Esophagus squamous epithelium (tissue), 5 donors: Measurements from ENCODE around the gene ZNF385D. TPM values are rescaled to one million over a fixed set of nuclear protein-coding genes. Genes with fewer than 3 reads are reported as not detected.

Experiments
- DNase-seq: peaks from one replicate; lab custom pipeline; 2025; lab: John Stamatoyannopoulos, UW
- H3K27ac ChIP-seq, 4 donors: fragments of 200-600 bp; sonication (generic); one replicate each; pipeline ENCODE4 v1.5.1; 2016 to 2019; ENCODE audit warnings: mild to moderate bottlenecking in 1 of 4
- H3K27me3 ChIP-seq, 4 donors: fragments of 200-600 bp; sonication (generic); 1 replicate in 3 of 4; 2 replicates in 1 of 4; pipeline versions ENCODE4 v1.5.1 to v1.6.0; 2017 to 2021; ENCODE audit warnings: antibody characterized with exemption in 1 of 4
- H3K36me3 ChIP-seq, 3 donors: fragments of 200-600 bp; sonication (generic); one replicate each; pipeline ENCODE4 v1.5.1; 2016 to 2019
- H3K4me1 ChIP-seq, 3 donors: fragments of 200-600 bp; sonication (generic); one replicate each; pipeline ENCODE4 v1.5.1; 2017 to 2019
- H3K4me3 ChIP-seq, 4 donors: fragments of 200-600 bp; sonication (generic); 1 replicate in 3 of 4; 2 replicates in 1 of 4; pipeline ENCODE4 v1.5.1; 2016 to 2019; ENCODE audit warnings: mild to moderate bottlenecking in 2 of 4, moderate library complexity in 1 of 4
- H3K9me3 ChIP-seq, 3 donors: fragments of 200-600 bp; sonication (generic); one replicate each; pipeline ENCODE4 v1.5.1; 2016 to 2019
- CTCF ChIP-seq, 6 experiments: fragments of 450-650 bp in 4 of 6; fragments of 200-600 bp in 2 of 6; sonication (generic) in 2 of 6; IDR thresholded peaks; one replicate each; pipeline ENCODE4 v1.5.1; 2016 to 2019; ENCODE audit warnings: antibody characterized with exemption in 6 of 6, mild to moderate bottlenecking in 4 of 6, moderate library complexity in 4 of 6
- POLR2A ChIP-seq, 4 donors: fragments of 450-650 bp; IDR thresholded peaks; one replicate each; pipeline ENCODE4 v1.6.1; 2017; ENCODE audit warnings: antibody characterized with exemption in 4 of 4, mild to moderate bottlenecking in 4 of 4, moderate library complexity in 3 of 4
- WGBS, 2 donors: methylation state at CpG; one replicate each; pipeline ENCODE4 v1.1.5; 2018; 5-methylcytosine and 5-hydroxymethylcytosine counted together
- intact Hi-C: fragments of 100-400 bp; cut with DNase I; formaldehyde crosslinking; loops from one replicate; pipeline ENCODE4 v1.15.0; 2022
- total RNA-seq, 4 donors: library from RNA; depleted of rRNA; stranded (reverse); fragments of >200 nt; gene quantifications; one replicate each; pipeline ENCODE4 v1.1.0, GENCODE V29; 2016
- donor health status: DM: yes; HTN: yes; CAD: no.

Gene ZNF385D
- total RNA-seq, 4 donors from 2014 or later, result 0.04 to 3.4 (median 0.50) TPM

- Histone ChIP-seq H3K4me1 (no peaks in the 10 kb centered on the region), H3K27ac (no peak overlapping the region), H3K27me3 (no peaks in the 10 kb centered on the region), H3K4me3 (no peak overlapping the region), H3K9me3 (no peaks in the 10 kb centered on the region), H3K36me3 (no peaks in the 10 kb centered on the region)
- no peak for DNase-seq
- intact Hi-C loops, result no loop called here
- TF ChIP-seq POLR2A (IDR thresholded peaks at IDR 0.05) (no peak), CTCF (IDR thresholded peaks at IDR 0.05) (no peak)
Observed at GRCh38 chr3:21377071-21377769, 373.8 kb downstream of the ZNF385D start.

GRCh38 chr3:21372316-21372715 is 378.7 kb downstream of the ZNF385D start:
- 55 to 58% methylated on average over 5 of the region's 5 CpGs for WGBS, 2 donors
- H3K27me3 ChIP-seq, result no peaks in the 10 kb centered on the region
- no peak overlapping the region for H3K4me3 ChIP-seq
- H3K9me3 ChIP-seq, result no peaks in the 10 kb centered on the region
- intact Hi-C loops, result no loop called here
- H3K36me3 ChIP-seq, result no peaks in the 10 kb centered on the region
- H3K27ac ChIP-seq, result no peak overlapping the region
- TF ChIP-seq CTCF (IDR thresholded peaks at IDR 0.05), result no peak
- TF ChIP-seq POLR2A (IDR thresholded peaks at IDR 0.05), result no peak
- no peak for DNase-seq
- no peaks in the 10 kb centered on the region for H3K4me1 ChIP-seq
